ENCODE data around the gene BCKDHA.
A peak's percentile ranks its signal among the peaks of the same experiment; 100 is the strongest.

Gene BCKDHA

GRCh38 chr19:41401483-41401882 is 3.9 kb downstream of the BCKDHA start:
- no peak for DNase-seq (ENCODE audit: low read depth)
- TF ChIP-seq CTCF (IDR thresholded peaks at IDR 0.05; ENCODE audit: low read depth, low read length) (no peak), MAX (IDR thresholded peaks at IDR 0.05; ENCODE audit: low read depth, low read length) (no peak), MYC (IDR thresholded peaks at IDR 0.05; ENCODE audit: low read depth, low read length) (no peak), POLR2A (IDR thresholded peaks at IDR 0.05; ENCODE audit: extremely low read depth, insufficient read length) (no peak)
- H3K4me3 ChIP-seq (ENCODE audit: low read depth, low read length), result no peak overlapping the region

GRCh38 chr19:41402010-41402409 is 4.4 kb downstream of the BCKDHA start:
- no peak for DNase-seq (ENCODE audit: low read depth)
- TF ChIP-seq POLR2A (IDR thresholded peaks at IDR 0.05; ENCODE audit: extremely low read depth, insufficient read length), result no peak
- no peak for TF ChIP-seq MYC (IDR thresholded peaks at IDR 0.05; ENCODE audit: low read depth, low read length)
- no peak for TF ChIP-seq CTCF (IDR thresholded peaks at IDR 0.05; ENCODE audit: low read depth, low read length)
- TF ChIP-seq MAX (IDR thresholded peaks at IDR 0.05; ENCODE audit: low read depth, low read length), result no peak
- H3K4me3 ChIP-seq (ENCODE audit: low read depth, low read length), result no peak overlapping the region

- no peak overlapping the region for H3K4me3 ChIP-seq (ENCODE audit: low read depth, low read length)
- no peak for DNase-seq (ENCODE audit: low read depth)
- TF ChIP-seq POLR2A (IDR thresholded peaks at IDR 0.05; ENCODE audit: extremely low read depth, insufficient read length) (no peak), MYC (IDR thresholded peaks at IDR 0.05; ENCODE audit: low read depth, low read length) (no peak), CTCF (IDR thresholded peaks at IDR 0.05; ENCODE audit: low read depth, low read length) (no peak), MAX (IDR thresholded peaks at IDR 0.05; ENCODE audit: low read depth, low read length) (no peak)
Measured at GRCh38 chr19:41403181-41403970, 5.8 kb downstream of the BCKDHA start.

GRCh38 chr19:41405776-41406175 is 8.2 kb downstream of the BCKDHA start:
- H3K4me3 ChIP-seq (ENCODE audit: low read depth, low read length), result no peak overlapping the region
- TF ChIP-seq MAX (IDR thresholded peaks at IDR 0.05; ENCODE audit: low read depth, low read length) (no peak), POLR2A (IDR thresholded peaks at IDR 0.05; ENCODE audit: extremely low read depth, insufficient read length) (no peak), CTCF (IDR thresholded peaks at IDR 0.05; ENCODE audit: low read depth, low read length) (no peak), MYC (IDR thresholded peaks at IDR 0.05; ENCODE audit: low read depth, low read length) (no peak)
- no peak for DNase-seq (ENCODE audit: low read depth)

GRCh38 chr19:41407271-41407670 is 9.7 kb downstream of the BCKDHA start:
- peak; percentile 87 for DNase-seq (ENCODE audit: low read depth)

More at GRCh38 chr19:41407271-41407670, 9.7 kb downstream of the BCKDHA start:
- H3K4me3 ChIP-seq (ENCODE audit: low read depth, low read length), result no peak overlapping the region
- TF ChIP-seq MYC (IDR thresholded peaks at IDR 0.05; ENCODE audit: low read depth, low read length), result peak; percentile 65
- TF ChIP-seq POLR2A (IDR thresholded peaks at IDR 0.05; ENCODE audit: extremely low read depth, insufficient read length), result no peak
- no peak for TF ChIP-seq CTCF (IDR thresholded peaks at IDR 0.05; ENCODE audit: low read depth, low read length)
- TF ChIP-seq MAX (IDR thresholded peaks at IDR 0.05; ENCODE audit: low read depth, low read length), result no peak; the same call in 1 of the 2 replicates
